Activated CD4-positive, alpha-beta T cell treated with anti-CD3 and anti-CD28 coated beads for 24 hours (primary cell): ENCODE results near the gene TMPRSS12.
"Not testable (repeated sequence)": the region's sequence is repeated elsewhere in the genome, so short reads cannot be mapped to it uniquely, and the experiment has no call there.

Experiments used
- DNase-seq, 2 donors: peaks; one replicate each; pipeline ENCODE4 v3.0.0-alpha.2; 2020; ENCODE audit warnings: low read depth in 2 of 2

TMPRSS12 gene

GRCh38 chr12:50842637-50843493 lies at the start of gene TMPRSS12:
Gene TMPRSS12, plus strand, starts transcription at chr12:50842926. Its CDS starts 39 bp downstream, at chr12:50842965.
- no peak for DNase-seq

GRCh38 chr12:50799908-50800307 lies 42.8 kb upstream of the TMPRSS12 start:
- no peak for DNase-seq

- DNase-seq = no peak
Measured at GRCh38 chr12:50803230-50803875, 39.4 kb upstream of the TMPRSS12 start.

- no peak for DNase-seq
Measured at GRCh38 chr12:50806176-50806575, 36.5 kb upstream of the TMPRSS12 start.

GRCh38 chr12:50809131-50809530 lies 33.6 kb upstream of the TMPRSS12 start:
- not testable (repeated sequence) for DNase-seq

GRCh38 chr12:50814921-50815320 lies 27.8 kb upstream of the TMPRSS12 start:
- DNase-seq = not testable (repeated sequence)

- no peak for DNase-seq
Measured at GRCh38 chr12:50820177-50820576, 22.5 kb upstream of the TMPRSS12 start.

- no peak for DNase-seq
Measured at GRCh38 chr12:50822082-50822481, 20.6 kb upstream of the TMPRSS12 start.

GRCh38 chr12:50823724-50824123 lies 19.0 kb upstream of the TMPRSS12 start:
- DNase-seq = not testable (repeated sequence)

- DNase-seq = no peak
Measured at GRCh38 chr12:50824914-50825313, 17.8 kb upstream of the TMPRSS12 start.

- no peak for DNase-seq
Measured at GRCh38 chr12:50825372-50825838, 17.3 kb upstream of the TMPRSS12 start.

GRCh38 chr12:50828121-50828520 lies 14.6 kb upstream of the TMPRSS12 start:
- DNase-seq = no peak

GRCh38 chr12:50828886-50829285 lies 13.8 kb upstream of the TMPRSS12 start:
- DNase-seq = no peak

GRCh38 chr12:50833801-50834200 lies 8.9 kb upstream of the TMPRSS12 start:
- not testable (repeated sequence) for DNase-seq

GRCh38 chr12:50839042-50839441 lies 3.7 kb upstream of the TMPRSS12 start:
- DNase-seq = no peak

- no peak for DNase-seq
Measured at GRCh38 chr12:50840809-50841487, 1.8 kb upstream of the TMPRSS12 start.

GRCh38 chr12:50841716-50842531 lies 802 bp upstream of the TMPRSS12 start:
- DNase-seq = no peak

- DNase-seq = no peak
Measured at GRCh38 chr12:50845021-50845647, 2.4 kb downstream of the TMPRSS12 start.

- no peak for DNase-seq
Measured at GRCh38 chr12:50848963-50849362, 6.2 kb downstream of the TMPRSS12 start.

- DNase-seq = not testable (repeated sequence)
Measured at GRCh38 chr12:50855218-50855617, 12.5 kb downstream of the TMPRSS12 start.

GRCh38 chr12:50855679-50856078 lies 13.0 kb downstream of the TMPRSS12 start:
- not testable (repeated sequence) for DNase-seq
